Measurements from ENCODE around the gene RSPRY1.
"Not testable (repeated sequence)": the region's sequence is repeated elsewhere in the genome, so short reads cannot be mapped to it uniquely, and the experiment has no call there.

The RSPRY1 gene

DNA sequence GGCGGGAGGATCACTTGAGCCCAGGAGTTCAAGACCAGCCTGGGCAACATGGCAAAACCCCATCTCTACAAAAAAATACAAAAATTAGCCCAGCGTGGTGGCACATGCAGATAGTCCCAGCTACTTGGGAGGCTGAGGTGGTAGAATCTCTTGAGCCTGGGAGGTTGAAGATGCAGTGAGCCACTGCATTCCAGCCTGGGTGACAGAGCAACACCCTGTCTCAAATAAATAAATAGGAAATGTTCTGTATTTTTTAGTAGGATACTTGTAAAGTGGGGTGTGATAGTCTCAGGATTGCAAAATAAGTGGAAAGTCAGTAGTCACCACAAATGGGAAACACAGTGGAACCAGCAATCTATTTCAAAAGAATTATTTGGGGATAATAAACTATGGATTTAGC is 4.0 kb downstream of the RSPRY1 start:
- no peak overlapping the region for H3K4me3 Mint-ChIP-seq
- no peak overlapping the region for H3K27ac Mint-ChIP-seq
- H3K36me3 Mint-ChIP-seq: peaks cover 40% of the 10 kb centered on the region
- H3K4me1 Mint-ChIP-seq: peaks cover 33% of the 10 kb centered on the region
- ATAC-seq (no peak), DNase-seq (ENCODE audit: low spot score in 2 of 2) (no peak)
- no peaks in the 10 kb centered on the region for H3K9me3 Mint-ChIP-seq

DNA sequence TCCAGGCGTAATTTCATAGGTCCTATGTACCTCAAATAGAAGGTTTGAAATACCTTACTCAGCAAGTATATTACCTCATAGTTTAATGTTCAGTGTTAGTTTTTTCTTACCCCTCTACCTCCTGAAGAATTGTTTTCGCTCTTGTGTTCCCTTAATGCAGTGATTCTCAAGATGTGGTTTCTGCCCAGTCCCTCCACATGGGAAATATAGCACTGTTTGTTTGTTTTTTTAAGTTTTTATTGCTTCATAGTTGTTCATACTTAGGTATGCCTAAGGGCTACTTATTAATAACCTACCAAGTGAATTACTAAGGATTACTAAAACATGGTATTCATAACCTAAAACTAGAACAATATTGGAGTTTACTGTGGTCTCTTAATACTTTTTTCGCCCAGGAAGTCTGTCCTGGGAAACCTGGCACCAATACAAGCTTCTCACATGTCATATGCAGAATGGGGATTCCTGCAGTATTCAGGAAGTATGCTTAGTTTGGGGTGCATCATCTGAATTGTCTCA is 5.0 kb downstream of the RSPRY1 start:
- Mint-ChIP-seq H3K36me3 (peaks cover 31% of the 10 kb centered on the region), H3K4me1 (peaks cover 30% of the 10 kb centered on the region), H3K9me3 (no peaks in the 10 kb centered on the region), H3K4me3 (no peak overlapping the region), H3K27ac (no peak overlapping the region)
- DNase-seq (ENCODE audit: low spot score in 2 of 2) (no peak), ATAC-seq (no peak)

DNA sequence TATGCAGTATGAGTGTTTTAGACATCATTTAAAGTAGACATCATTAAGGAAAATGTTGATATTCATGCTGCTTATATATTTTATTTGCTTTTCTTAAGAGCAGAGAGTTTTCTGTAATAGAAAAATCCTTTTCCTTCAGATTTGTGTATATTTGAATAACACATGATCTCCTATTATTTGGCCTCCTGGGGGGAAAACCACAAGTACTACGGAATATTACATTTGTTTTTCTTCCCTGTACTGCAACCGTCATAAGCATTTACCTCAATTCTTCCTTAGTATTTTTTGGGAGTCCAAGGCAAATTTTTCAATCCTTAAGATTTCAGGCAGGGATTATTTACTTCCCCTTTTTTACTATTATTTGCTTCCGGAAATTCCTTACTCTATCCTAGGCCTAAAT is 6.0 kb downstream of the RSPRY1 start:
- Mint-ChIP-seq H3K4me3 (no peak overlapping the region), H3K36me3 (peaks cover 22% of the 10 kb centered on the region), H3K4me1 (peaks cover 23% of the 10 kb centered on the region), H3K9me3 (no peaks in the 10 kb centered on the region), H3K27ac (no peak overlapping the region)
- DNase-seq (ENCODE audit: low spot score in 2 of 2): no peak
- no peak for ATAC-seq

DNA sequence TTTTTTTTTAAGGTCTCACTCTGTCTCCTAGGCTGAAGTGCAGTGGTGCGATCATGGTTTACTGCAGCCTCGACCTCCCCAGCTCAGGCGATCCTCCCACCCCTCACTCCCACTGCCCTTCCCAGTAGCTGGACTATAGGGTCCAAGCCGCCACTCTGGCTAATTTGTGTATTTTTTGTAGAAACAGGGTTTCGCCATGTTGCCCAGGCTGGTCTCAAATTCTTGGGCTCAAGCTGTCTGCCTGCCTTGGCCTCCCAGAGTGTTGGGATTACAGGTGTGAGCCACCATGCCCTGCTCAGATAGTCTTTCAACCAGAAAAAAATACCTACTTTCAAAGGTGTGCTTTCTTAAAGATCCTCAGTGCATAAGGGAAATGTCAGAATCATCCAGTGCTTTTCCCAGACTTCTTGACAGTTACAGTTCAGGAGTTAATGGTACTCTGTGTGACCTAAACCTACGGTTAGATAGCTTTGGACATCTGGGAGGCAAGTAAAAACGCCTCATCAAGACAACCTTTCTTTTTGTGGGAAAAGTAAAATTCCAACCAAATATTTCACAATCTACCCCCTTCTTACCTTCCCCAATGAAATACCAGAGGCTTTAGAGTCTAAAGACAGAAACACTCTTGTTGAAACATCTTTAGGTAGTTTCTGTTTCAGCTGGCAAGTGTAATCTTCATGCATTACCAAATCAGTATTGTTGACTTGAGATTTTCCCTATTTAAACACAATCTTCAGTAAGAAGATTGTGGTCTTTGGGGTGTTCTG is 6.8 kb downstream of the RSPRY1 start:
- Mint-ChIP-seq H3K4me1 (peaks cover 16% of the 10 kb centered on the region), H3K4me3 (no peak overlapping the region), H3K27ac (no peak overlapping the region), H3K9me3 (no peaks in the 10 kb centered on the region), H3K36me3 (peaks cover 29% of the 10 kb centered on the region)
- DNase-seq (ENCODE audit: low spot score in 2 of 2): no peak
- no peak for ATAC-seq

DNA sequence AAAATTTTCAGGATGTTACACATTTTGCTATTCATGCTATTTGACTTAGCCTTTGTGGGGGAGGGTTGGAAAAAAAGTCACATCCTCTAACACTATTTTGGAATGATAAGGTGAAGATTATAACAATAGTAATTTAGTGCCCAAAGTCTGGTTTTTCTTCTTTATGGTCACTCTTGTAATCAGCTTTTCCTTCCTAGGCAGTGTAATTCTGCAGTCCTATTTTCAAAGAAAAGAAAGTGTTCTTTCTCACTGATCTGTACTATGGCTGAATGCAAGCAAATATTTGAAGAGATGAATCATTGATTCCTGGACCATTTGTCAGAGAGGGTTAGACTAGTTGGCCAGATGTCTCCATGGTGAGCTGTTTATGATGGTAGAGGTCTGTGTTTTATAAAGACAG is 8.4 kb downstream of the RSPRY1 start:
- Mint-ChIP-seq H3K9me3 (no peaks in the 10 kb centered on the region), H3K4me1 (peaks cover 20% of the 10 kb centered on the region), H3K36me3 (peaks cover 33% of the 10 kb centered on the region), H3K4me3 (no peak overlapping the region), H3K27ac (no peak overlapping the region)
- ATAC-seq: no peak
- DNase-seq (ENCODE audit: low spot score in 2 of 2): no peak

DNA sequence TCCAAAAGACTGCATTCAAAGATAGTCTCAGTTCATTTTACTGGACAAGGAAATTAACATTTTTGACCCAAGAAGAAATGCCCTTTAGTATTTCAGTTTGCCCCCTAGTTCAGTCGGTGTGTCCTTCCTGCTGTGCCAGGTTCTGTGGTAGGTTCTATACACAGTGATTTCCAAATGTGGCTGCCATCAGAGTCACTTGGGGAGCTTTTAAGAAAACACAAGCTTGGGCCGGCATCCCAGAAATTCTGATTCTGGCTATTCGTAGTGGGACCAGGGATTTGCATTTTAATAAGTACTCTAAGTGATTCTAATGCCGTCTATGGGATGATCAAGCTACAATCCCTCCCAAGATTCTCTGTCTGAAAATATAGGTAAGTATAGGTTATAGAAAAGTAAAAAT is 10.2 kb downstream of the RSPRY1 start:
- Mint-ChIP-seq H3K4me1 (peaks cover 14% of the 10 kb centered on the region), H3K9me3 (no peaks in the 10 kb centered on the region), H3K36me3 (peaks cover 25% of the 10 kb centered on the region), H3K4me3 (no peak overlapping the region), H3K27ac (no peak overlapping the region)
- ATAC-seq (no peak), DNase-seq (ENCODE audit: low spot score in 2 of 2) (no peak)

DNA sequence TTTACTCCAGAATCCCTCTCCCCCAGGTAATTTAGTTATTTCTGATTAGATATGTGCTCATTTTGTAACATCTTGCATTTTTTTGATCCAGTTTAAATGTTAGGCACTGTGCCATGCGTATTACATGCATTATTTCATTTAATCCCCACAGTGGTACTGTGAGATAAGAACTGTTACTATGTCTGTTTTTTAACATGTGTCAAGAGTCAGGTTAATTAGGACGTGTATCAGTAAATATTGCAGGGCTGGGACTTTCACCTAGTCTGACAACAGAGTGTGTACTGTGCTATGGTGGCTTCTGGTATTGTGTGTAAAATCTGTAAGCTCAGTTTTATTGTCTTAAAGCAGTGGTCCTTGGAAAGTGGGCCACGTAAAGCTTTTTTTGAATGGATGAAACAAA is 10.6 kb downstream of the RSPRY1 start:
- Mint-ChIP-seq H3K9me3 (no peaks in the 10 kb centered on the region), H3K36me3 (peaks cover 25% of the 10 kb centered on the region), H3K27ac (no peak overlapping the region), H3K4me1 (peaks cover 14% of the 10 kb centered on the region), H3K4me3 (no peak overlapping the region)
- DNase-seq (ENCODE audit: low spot score in 2 of 2): no peak
- ATAC-seq: no peak

DNA sequence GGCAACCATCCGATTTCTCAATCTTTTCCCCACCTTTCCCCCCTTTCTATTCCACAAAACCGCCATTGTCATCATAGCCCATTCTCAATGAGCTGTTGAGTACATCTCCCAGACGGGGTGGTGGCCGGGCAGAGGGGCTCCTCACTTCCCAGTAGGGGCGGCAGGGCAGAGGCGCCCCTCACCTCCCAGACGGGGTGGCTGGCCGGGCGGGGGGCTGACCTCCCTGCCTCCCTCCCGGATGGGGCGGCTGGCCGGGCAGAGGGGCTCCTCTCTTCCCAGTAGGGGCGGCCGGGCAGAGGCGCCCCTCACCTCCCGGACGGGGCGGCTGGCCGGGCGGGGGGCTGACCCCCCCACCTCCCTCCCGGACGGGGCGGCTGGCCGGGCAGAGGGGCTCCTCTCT is 14.2 kb downstream of the RSPRY1 start:
- not testable (repeated sequence) for H3K4me1 Mint-ChIP-seq; H3K9me3 Mint-ChIP-seq; H3K4me3 Mint-ChIP-seq; ATAC-seq; H3K27ac Mint-ChIP-seq; DNase-seq (ENCODE audit: low spot score in 2 of 2)
- peaks cover 19% of the 10 kb centered on the region for H3K36me3 Mint-ChIP-seq

DNA sequence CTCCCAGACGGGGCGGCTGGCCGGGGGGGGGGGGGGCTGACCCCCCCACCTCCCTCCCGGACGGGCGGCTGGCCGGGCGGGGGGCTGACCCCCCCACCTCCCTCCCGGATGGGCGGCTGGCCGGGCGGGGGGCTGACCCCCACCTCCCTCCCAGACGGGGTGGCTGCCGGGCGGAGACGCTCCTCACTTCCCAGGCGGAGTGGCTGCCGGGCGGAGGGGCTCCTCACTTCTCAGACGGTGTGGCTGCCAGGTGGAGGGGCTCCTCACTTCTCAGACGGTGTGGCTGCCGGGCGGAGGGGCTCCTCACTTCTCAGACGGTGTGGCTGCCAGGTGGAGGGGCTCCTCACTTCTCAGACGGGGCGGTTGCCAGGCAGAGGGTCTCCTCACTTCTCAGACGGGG is 14.8 kb downstream of the RSPRY1 start:
- DNase-seq (ENCODE audit: low spot score in 2 of 2); H3K4me3 Mint-ChIP-seq; H3K27ac Mint-ChIP-seq; H3K4me1 Mint-ChIP-seq; H3K9me3 Mint-ChIP-seq; ATAC-seq: not testable (repeated sequence)
- peaks cover 25% of the 10 kb centered on the region for H3K36me3 Mint-ChIP-seq

DNA sequence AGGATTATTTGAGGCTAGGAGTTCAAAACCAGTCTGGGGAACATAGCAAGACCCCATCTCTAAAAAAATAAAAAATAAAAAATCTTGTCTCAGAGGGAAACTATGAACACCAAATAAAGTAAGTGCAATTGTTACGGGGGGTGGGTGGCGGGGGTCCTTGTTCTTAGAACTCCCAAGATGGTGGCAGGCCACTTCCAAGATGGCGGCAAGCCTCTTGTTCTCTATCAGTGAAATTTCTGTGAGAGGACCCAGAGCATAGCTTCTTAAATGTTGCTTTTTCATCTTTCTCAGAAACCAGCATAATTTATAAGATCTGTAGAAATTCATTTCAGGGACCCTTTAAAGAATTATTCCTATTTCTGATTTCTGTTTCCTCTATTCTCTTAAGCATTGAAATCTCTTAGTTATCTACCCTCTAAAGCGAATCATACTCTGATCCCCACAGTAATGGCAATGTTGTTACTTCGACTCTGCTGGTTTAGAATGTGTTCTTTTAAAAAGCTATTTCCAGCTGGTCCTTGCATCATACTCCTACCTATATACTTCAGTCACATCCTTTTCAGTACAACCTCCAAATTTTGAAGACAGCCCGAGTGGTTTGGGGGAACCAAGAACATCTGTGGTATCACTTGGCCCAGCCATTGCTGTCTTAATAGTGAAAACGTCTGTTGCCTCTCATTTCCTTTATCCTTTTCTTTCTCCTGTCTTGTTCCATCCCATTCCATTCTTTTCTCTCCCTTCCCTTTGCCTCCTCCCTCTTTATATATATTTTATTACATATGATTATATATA is 16.2 kb downstream of the RSPRY1 start:
- Mint-ChIP-seq H3K27ac (no peak overlapping the region), H3K4me3 (no peak overlapping the region), H3K36me3 (peaks cover 38% of the 10 kb centered on the region), H3K4me1 (peaks cover 7% of the 10 kb centered on the region), H3K9me3 (no peaks in the 10 kb centered on the region)
- no peak for ATAC-seq
- DNase-seq (ENCODE audit: low spot score in 2 of 2): no peak

DNA sequence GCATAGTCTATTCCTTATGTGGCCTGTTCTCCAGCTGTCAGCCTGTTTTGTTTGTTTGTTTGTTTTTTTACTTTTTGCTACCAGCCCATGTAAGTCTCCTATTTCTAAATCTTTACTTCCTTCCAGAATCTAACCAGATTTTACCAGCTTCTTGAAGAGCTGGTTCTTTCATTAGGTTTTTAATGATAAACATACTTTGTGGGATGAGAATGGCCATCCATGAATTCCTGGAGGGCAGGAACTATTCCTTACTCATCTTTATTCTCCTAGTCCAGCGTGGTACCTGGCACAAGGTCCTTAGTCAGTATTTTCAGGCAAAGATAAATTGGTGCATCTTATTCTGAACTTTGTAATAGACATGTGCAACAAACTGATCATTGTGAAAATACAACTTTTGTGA is 17.3 kb downstream of the RSPRY1 start:
- DNase-seq (ENCODE audit: low spot score in 2 of 2) (no peak), ATAC-seq (no peak)
- no peak overlapping the region for H3K4me3 Mint-ChIP-seq
- H3K36me3 Mint-ChIP-seq: peaks cover 41% of the 10 kb centered on the region
- H3K9me3 Mint-ChIP-seq: no peaks in the 10 kb centered on the region
- no peak overlapping the region for H3K27ac Mint-ChIP-seq
- peaks cover 7% of the 10 kb centered on the region for H3K4me1 Mint-ChIP-seq

DNA sequence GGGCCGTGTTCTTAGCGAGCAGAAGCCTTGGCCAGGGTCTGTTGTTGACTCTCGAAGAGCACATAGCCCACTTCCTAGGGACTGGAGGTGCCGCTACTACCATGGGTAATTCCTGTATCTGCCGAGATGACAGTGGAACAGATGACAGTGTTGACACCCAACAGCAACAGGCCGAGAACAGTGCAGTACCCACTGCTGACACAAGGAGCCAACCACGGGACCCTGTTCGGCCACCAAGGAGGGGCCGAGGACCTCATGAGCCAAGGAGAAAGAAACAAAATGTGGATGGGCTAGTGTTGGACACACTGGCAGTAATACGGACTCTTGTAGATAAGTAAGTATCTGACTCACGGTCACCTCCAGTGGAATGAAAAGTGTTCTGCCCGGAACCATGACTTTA is 18.5 kb downstream of the RSPRY1 start:
- DNase-seq (ENCODE audit: low spot score in 2 of 2) (no peak), ATAC-seq (no peak)
- Mint-ChIP-seq H3K27ac (no peak overlapping the region), H3K9me3 (no peaks in the 10 kb centered on the region), H3K4me1 (no peaks in the 10 kb centered on the region), H3K4me3 (no peak overlapping the region), H3K36me3 (peaks cover 45% of the 10 kb centered on the region)

DNA sequence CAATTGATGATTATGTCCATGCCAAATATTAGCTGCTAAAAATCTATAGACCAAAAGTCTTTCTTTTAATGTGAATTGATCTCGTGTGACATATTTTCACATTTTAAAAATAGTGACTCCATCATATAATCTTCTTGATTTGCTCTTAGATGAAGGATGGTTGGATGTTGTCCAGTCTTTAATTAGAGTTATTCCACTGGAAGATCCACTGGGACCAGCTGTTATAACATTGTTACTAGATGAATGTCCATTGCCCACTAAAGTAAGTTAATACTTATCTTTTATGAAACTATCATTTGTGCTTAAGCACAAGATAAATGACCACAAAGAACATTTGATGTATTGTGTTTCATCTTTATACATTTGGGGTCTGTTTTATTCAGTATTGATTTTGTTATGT is 22.8 kb downstream of the RSPRY1 start:
- DNase-seq (ENCODE audit: low spot score in 2 of 2) (no peak), ATAC-seq (no peak)
- H3K4me3 Mint-ChIP-seq: no peak overlapping the region
- H3K4me1 Mint-ChIP-seq: no peaks in the 10 kb centered on the region
- H3K9me3 Mint-ChIP-seq: no peaks in the 10 kb centered on the region
- peaks cover 87% of the 10 kb centered on the region for H3K36me3 Mint-ChIP-seq
- no peak overlapping the region for H3K27ac Mint-ChIP-seq

DNA sequence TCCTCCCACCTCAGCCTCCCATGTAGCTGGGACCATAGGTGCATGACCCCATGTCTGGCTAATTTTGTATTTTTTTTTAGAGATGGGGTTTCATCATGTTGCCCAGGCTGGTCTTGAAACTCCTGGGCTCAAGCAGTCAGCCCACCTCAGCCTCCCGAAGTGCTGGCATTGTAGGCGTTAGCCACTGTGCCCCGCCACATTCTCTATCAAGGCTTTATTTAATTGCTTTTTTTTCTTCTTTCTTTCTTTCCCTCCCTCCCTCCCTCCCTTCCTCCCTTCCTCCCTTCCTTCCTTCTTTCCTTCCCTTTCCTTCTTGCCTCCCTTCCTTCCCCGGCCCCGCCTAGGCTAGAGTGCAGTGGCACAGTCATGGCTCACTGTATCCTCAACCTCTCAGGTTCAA is 23.7 kb downstream of the RSPRY1 start:
- no peak for ATAC-seq

DNA sequence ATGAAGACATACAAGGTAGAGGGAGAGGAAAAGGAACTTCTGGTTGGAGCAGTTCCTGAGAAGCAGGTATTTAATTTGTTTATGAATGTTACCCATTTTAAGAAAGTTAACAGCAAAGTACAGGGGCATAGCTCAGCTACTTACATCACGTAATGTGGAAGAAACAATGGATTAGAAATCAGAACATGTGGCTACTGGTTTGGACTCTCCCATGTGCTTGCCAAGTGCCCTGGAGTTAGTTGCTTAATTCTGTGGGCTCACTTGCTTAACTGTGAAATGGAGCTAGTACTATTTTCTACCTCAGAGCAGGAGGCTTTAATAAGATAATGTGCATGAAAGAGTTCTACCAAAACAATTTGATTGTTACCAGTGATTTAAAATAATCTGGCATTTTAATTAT is 27.3 kb downstream of the RSPRY1 start:
- Mint-ChIP-seq H3K27ac (no peak overlapping the region), H3K9me3 (peaks cover 9% of the 10 kb centered on the region)
- no peak for DNase-seq (ENCODE audit: low spot score in 2 of 2)

More for the DNA sequence above, 23.7 kb downstream of the RSPRY1 start:
- DNase-seq (ENCODE audit: low spot score in 2 of 2): no peak
- Mint-ChIP-seq H3K9me3 (no peaks in the 10 kb centered on the region), H3K4me1 (no peaks in the 10 kb centered on the region), H3K4me3 (no peak overlapping the region), H3K27ac (no peak overlapping the region), H3K36me3 (peaks cover 96% of the 10 kb centered on the region)

DNA sequence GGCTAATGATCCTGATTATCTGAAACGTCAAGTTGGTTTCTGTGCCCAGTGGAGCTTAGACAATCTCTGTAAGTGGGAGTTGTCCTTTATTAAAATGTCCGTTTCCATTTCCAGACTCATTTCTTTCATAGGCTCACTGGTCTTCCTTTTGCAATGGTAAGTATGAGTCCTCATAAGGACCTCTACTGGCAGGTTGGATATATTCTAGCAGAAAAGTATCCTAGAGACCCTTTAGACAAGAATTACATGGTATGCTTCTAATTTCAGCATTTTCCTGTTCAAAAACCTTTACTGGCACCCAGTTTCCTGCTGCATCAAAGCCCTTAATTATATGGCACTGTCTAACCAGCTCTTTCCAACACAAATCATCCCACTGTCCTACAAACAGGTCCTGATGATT is 30.8 kb downstream of the RSPRY1 start:
- Mint-ChIP-seq H3K9me3 (peaks cover 9% of the 10 kb centered on the region), H3K36me3 (peaks cover 100% of the 10 kb centered on the region), H3K4me1 (no peaks in the 10 kb centered on the region), H3K4me3 (no peak overlapping the region), H3K27ac (no peak overlapping the region)
- DNase-seq (ENCODE audit: low spot score in 2 of 2) (no peak), ATAC-seq (no peak)

More for the DNA sequence above, 27.3 kb downstream of the RSPRY1 start:
- H3K4me1 Mint-ChIP-seq: no peaks in the 10 kb centered on the region
- H3K4me3 Mint-ChIP-seq: no peak overlapping the region
- ATAC-seq: no peak
- peaks cover 100% of the 10 kb centered on the region for H3K36me3 Mint-ChIP-seq
